ENCODE results near the gene SLC25A5. TPM values are rescaled to one million over a fixed set of nuclear protein-coding genes. Genes with fewer than 3 reads are reported as not detected.

Gene SLC25A5
- total RNA-seq, 2 donors from 2014 or later, result 92.9 to 235 TPM

- Histone ChIP-seq H3K4me3 (no peak overlapping the region), H3K36me3 (replicated peaks in 1 of 2; ENCODE audit: insufficient read depth in 1 of 2, low read depth in 2 of 2) (no peaks in the 10 kb centered on the region), H3K27me3 (no peaks in the 10 kb centered on the region), H3K27ac (no peak overlapping the region), H3K9me3 (no peaks in the 10 kb centered on the region), H3K4me1 (no peaks in the 10 kb centered on the region)
- DNase-seq, result no peak
- 64 to 65% methylated on average over 4 to 8 of the region's 10 CpGs for WGBS, 2 donors
- TF ChIP-seq POLR2A (IDR thresholded peaks at IDR 0.05), result no peak
- TF ChIP-seq, protein P1, sequence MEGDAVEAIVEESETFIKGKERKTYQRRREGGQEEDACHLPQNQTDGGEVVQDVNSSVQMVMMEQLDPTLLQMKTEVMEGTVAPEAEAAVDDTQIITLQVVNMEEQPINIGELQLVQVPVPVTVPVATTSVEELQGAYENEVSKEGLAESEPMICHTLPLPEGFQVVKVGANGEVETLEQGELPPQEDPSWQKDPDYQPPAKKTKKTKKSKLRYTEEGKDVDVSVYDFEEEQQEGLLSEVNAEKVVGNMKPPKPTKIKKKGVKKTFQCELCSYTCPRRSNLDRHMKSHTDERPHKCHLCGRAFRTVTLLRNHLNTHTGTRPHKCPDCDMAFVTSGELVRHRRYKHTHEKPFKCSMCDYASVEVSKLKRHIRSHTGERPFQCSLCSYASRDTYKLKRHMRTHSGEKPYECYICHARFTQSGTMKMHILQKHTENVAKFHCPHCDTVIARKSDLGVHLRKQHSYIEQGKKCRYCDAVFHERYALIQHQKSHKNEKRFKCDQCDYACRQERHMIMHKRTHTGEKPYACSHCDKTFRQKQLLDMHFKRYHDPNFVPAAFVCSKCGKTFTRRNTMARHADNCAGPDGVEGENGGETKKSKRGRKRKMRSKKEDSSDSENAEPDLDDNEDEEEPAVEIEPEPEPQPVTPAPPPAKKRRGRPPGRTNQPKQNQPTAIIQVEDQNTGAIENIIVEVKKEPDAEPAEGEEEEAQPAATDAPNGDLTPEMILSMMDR (IDR thresholded peaks at IDR 0.05), result no peak
- intact Hi-C loops (cut with DNase I), result no loop called here
- no peak for ATAC-seq
Measured at GRCh38 chrX:119495734-119496726, 27.8 kb downstream of the SLC25A5 start.

- ATAC-seq (no peak), DNase-seq (no peak)
- WGBS, 2 donors, result 53% methylated on average over 1 of the region's 1 CpG; no CpG with 5 or more reads in 1 of the 2 donors
- peaks cover 2% of the 10 kb centered on the region for H3K4me1 ChIP-seq
- no peak overlapping the region for H3K4me3 ChIP-seq
- TF ChIP-seq, protein P1 (IDR thresholded peaks at IDR 0.05), result no peak
- no peak for TF ChIP-seq POLR2A (IDR thresholded peaks at IDR 0.05)
- no peak overlapping the region for H3K27ac ChIP-seq
- intact Hi-C loops (cut with DNase I), result no loop called here
- no peaks in the 10 kb centered on the region for H3K27me3 ChIP-seq
- H3K9me3 ChIP-seq, result no peaks in the 10 kb centered on the region
- no peaks in the 10 kb centered on the region for H3K36me3 ChIP-seq (replicated peaks in 1 of 2; ENCODE audit: insufficient read depth in 1 of 2, low read depth in 2 of 2)
Measured at GRCh38 chrX:119497185-119497584, 28.9 kb downstream of the SLC25A5 start.

DNA sequence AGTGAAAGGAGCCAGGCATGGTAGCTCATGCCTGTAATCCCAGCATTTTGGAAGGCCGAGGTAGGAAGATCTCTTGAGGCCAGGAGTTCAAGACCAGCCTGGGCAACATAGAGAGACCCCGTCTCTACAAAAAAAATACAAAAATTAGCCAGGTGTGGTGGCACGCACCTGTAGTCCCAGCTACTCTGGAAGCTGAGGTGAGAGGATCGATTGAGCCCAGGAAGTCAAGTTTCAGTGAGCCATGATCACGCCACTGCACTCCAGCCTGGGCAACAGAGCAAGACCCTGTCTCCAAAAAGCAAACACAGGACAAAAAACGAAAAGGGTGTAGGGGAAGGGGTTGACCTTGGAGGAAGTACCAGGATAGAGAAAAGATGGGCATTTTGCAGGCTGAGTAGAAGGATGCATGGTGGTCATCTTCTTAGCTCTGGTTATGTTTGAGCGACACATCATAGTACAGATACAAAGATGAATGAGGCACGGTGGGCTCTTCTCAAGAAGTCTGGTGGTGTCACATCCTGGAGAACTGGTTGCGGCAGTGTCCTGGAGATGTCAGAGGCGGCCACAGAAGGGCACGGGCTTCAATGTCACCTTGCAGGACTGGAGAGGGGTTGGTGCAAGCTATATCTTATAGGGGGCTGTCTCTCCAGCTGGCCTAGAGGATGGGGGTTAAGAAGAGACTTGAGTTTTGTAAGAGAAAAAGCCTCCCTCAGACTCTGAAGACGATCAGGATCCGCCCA is 32.0 kb downstream of the SLC25A5 start:
- no peak for DNase-seq
- H3K27ac ChIP-seq, result no peak overlapping the region
- 78 to 79% methylated on average over 8 to 12 of the region's 13 CpGs for WGBS, 2 donors
- TF ChIP-seq POLR2A (IDR thresholded peaks at IDR 0.05), result no peak
- TF ChIP-seq, protein P1 (IDR thresholded peaks at IDR 0.05), result no peak
- H3K4me3 ChIP-seq, result no peak overlapping the region
- ATAC-seq, result no peak
- no peaks in the 10 kb centered on the region for H3K9me3 ChIP-seq
- H3K36me3 ChIP-seq (replicated peaks in 1 of 2; ENCODE audit: insufficient read depth in 1 of 2, low read depth in 2 of 2), result no peaks in the 10 kb centered on the region
- H3K4me1 ChIP-seq, result peaks cover 19% of the 10 kb centered on the region
- intact Hi-C loops (cut with DNase I), result no loop called here
- no peaks in the 10 kb centered on the region for H3K27me3 ChIP-seq

DNA sequence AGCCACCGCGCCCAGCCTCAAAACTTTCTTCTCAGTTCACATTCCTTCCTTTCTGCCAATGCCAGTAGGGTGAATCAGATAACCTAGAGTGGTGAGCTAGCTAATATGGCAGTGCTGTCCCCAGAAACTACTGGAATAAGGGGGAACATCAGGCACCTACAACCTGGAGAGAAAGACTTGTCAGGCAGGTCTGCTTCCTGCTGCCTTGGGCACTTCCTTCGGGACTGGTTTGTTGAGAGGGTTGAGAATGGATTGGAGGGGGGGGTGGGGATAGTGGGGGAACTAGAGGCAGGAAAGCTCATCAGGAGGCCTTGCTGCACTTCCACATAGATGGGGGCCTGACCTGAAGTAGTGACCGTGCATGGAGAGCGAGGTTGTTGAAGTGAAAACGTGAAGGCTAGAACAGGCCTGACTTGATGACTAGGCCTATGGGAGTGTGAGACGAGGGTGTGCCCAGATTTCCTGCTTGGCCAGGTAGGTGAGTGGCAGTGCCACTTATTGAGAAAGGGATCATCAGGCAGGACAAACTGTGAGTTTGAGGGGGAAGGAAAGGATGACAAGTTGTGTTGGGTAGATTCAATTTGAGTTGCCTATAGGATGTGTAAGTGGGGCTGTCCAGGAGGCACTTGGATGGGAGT is 33.4 kb downstream of the SLC25A5 start:
- TF ChIP-seq, protein P1 (IDR thresholded peaks at IDR 0.05), result no peak
- TF ChIP-seq POLR2A (IDR thresholded peaks at IDR 0.05), result no peak
- no peak for DNase-seq
- Histone ChIP-seq H3K27me3 (no peaks in the 10 kb centered on the region), H3K4me3 (no peak overlapping the region), H3K27ac (peak overlapping the region in 3 of 4 donors; percentile 22 to 89 (median 89)), H3K4me1 (peaks cover 19% of the 10 kb centered on the region), H3K9me3 (no peaks in the 10 kb centered on the region), H3K36me3 (replicated peaks in 1 of 2; ENCODE audit: insufficient read depth in 1 of 2, low read depth in 2 of 2) (no peaks in the 10 kb centered on the region)
- ATAC-seq, result no peak
- intact Hi-C loops (cut with DNase I), result no loop called here
- 74 to 87% methylated on average over 5 to 6 of the region's 7 CpGs for WGBS, 2 donors

Measured in body of pancreas (tissue), 4 donors.